HG03469 (cell line): ENCODE results near the gene BTBD16.

Source experiments
- ATAC-seq: cut with Tn5 transposase; IDR thresholded peaks from one replicate; pipeline ENCODE4 v1.9.1; 2021; ENCODE audit warnings: mild to moderate bottlenecking, moderate library complexity, moderate number of reproducible peaks; ENCODE audit not compliant: unreplicated experiment

The BTBD16 gene

GRCh38 chr10:122338609-122339441, 67.7 kb downstream of the BTBD16 start:
- ATAC-seq = no peak

GRCh38 chr10:122341141-122341810, 70.2 kb downstream of the BTBD16 start:
- no peak for ATAC-seq

GRCh38 chr10:122342293-122343134, 71.4 kb downstream of the BTBD16 start:
- no peak for ATAC-seq

GRCh38 chr10:122343135-122343800, 72.2 kb downstream of the BTBD16 start:
- ATAC-seq = no peak

GRCh38 chr10:122343936-122344335, 72.8 kb downstream of the BTBD16 start:
- ATAC-seq = no peak

GRCh38 chr10:122344741-122345258, 73.7 kb downstream of the BTBD16 start:
- no peak for ATAC-seq

- no peak for ATAC-seq
Measured at GRCh38 chr10:122346326-122346950, 75.3 kb downstream of the BTBD16 start.

GRCh38 chr10:122347170-122347841, 76.2 kb downstream of the BTBD16 start:
- ATAC-seq = no peak

GRCh38 chr10:122348512-122348911, 77.4 kb downstream of the BTBD16 start:
- no peak for ATAC-seq

GRCh38 chr10:122348935-122349361, 77.9 kb downstream of the BTBD16 start:
- ATAC-seq = no peak

GRCh38 chr10:122349758-122350369, 78.8 kb downstream of the BTBD16 start:
- no peak for ATAC-seq

- no peak for ATAC-seq
Measured at GRCh38 chr10:122350893-122351292, 79.8 kb downstream of the BTBD16 start.

- ATAC-seq = no peak
Measured at GRCh38 chr10:122352817-122353525, 81.9 kb downstream of the BTBD16 start.

- ATAC-seq = no peak
Measured at GRCh38 chr10:122354383-122354782, 83.3 kb downstream of the BTBD16 start.

GRCh38 chr10:122357685-122358084, 86.6 kb downstream of the BTBD16 start:
- no peak for ATAC-seq

- no peak for ATAC-seq
Measured at GRCh38 chr10:122359621-122360020, 88.5 kb downstream of the BTBD16 start.

- ATAC-seq = no peak
Measured at GRCh38 chr10:122361046-122361445, 90.0 kb downstream of the BTBD16 start.

- no peak for ATAC-seq
Measured at GRCh38 chr10:122362031-122362592, 91.0 kb downstream of the BTBD16 start.
